ENCODE results near the gene ZNF154. TPM values are rescaled to one million over a fixed set of nuclear protein-coding genes. Genes with fewer than 3 reads are reported as not detected.

ZNF154 gene
- total RNA-seq, 4 donors from 2014 or later, result 0.49 to 2.8 (median 0.97) TPM

DNA sequence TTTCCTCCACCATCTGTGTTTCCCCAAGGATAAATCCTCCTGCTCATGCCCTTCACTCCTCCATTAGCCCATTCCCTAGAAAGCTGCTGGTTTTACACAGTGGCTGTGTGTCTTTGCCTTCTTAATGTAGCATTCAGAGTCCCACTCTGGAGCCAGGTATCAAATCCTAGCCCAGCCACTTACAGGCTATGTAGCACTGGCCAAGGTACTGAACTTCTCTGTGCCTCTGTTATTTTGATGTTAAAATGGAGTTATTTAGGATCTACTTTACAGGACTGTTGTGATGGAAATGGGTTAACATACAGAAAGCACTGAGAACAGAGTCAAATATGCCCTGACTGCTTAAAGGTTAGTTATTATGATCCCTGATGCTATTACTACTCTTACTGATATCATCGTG, 41.8 kb downstream of the ZNF154 start:
- H3K4me1 ChIP-seq, result peaks cover 0 to 3% of the 10 kb centered on the region in 2 donors
- H3K9me3 ChIP-seq, result no peaks in the 10 kb centered on the region
- H3K4me3 ChIP-seq, result no peak overlapping the region
- no peak for DNase-seq
- ATAC-seq, result no peak
- H3K27me3 ChIP-seq, result peaks cover 0 to 30% (median 7%) of the 10 kb centered on the region in 3 donors
- H3K27ac ChIP-seq, result no peak overlapping the region
- in situ Hi-C loops (cut with MboI; ENCODE audit: low sequenced_read_pairs in 4 of 4), result no loop called here
- TF ChIP-seq, protein P1, sequence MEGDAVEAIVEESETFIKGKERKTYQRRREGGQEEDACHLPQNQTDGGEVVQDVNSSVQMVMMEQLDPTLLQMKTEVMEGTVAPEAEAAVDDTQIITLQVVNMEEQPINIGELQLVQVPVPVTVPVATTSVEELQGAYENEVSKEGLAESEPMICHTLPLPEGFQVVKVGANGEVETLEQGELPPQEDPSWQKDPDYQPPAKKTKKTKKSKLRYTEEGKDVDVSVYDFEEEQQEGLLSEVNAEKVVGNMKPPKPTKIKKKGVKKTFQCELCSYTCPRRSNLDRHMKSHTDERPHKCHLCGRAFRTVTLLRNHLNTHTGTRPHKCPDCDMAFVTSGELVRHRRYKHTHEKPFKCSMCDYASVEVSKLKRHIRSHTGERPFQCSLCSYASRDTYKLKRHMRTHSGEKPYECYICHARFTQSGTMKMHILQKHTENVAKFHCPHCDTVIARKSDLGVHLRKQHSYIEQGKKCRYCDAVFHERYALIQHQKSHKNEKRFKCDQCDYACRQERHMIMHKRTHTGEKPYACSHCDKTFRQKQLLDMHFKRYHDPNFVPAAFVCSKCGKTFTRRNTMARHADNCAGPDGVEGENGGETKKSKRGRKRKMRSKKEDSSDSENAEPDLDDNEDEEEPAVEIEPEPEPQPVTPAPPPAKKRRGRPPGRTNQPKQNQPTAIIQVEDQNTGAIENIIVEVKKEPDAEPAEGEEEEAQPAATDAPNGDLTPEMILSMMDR (IDR thresholded peaks at IDR 0.05 in 4 of 5, conservative IDR thresholded peaks at IDR 0.05 in 1 of 5), result no peak
- TF ChIP-seq POLR2A (IDR thresholded peaks at IDR 0.05), result no peak
- no peaks in the 10 kb centered on the region for H3K36me3 ChIP-seq
- intact Hi-C loops (cut with DNase I; ENCODE audit: low total_unique reads), result no loop called here

DNA sequence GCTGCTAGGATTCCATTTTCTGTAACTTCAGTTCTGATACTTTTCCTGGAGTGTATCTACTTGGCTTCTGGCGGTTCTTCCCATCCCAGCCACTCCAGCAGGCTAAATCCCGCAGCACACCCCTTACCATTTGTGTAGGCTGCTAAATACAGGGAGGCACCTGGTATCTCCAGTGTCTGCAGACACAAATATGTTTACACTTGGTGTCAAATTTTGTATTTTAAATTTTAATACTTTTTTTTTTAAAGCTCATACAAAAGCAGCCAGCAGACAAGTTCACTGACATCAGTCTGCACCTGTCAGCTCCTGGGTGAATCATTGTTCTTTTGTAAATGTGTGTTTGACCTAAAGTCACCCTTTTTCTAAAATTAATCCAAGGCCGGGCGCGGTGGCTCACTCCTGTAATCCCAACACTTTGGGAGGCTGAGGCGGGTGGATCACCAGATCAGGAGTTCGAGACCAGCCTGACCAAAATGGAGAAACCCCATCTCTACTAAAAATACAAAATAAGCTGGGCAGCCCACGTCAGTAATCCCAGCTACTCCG, 43.7 kb downstream of the ZNF154 start:
- H3K27ac ChIP-seq, result no peak overlapping the region

DNA sequence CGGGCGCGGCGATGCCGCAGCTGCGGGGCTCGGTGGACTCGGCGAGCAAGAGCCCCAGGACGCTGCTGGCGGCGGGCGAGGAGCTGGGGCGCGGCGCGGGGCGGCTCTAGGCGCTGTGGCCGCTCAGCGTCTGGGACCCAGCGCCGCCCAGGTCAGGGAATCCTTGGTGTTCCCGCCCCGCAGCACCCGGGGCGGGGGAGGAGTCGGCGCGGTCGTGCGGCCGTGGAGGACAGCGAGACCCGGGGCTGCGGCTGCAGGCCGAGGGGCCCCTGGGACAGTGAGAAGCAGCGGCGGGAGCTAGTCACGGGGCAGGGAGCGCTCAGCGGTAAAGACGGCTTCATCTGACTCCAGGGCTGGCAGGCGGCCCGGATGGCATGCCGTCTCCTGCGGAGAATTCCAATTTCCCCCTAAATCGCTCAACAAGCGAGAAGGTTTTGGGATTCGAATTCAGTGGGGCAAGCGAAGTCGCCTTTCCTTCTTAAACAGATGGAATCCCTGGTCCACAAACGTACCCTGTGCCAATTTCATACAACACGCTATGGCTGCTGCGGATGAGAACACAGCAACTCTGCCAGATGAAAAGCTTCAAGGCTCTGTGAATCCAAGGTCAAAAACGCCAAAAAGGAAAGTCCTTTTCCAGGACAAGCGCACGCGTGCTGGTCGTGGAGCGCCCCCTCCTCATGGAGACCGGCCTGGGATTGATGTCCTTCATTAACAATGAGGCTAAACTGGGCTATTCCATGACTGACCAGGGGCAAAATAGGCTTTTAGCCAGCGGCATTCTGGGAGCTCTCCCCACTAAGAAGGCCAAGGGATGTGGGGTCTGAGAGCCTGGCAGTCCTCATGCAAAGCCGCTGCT, 44.5 kb downstream of the ZNF154 start:
- H3K36me3 ChIP-seq, result no peaks in the 10 kb centered on the region
- no peak for TF ChIP-seq POLR2A (IDR thresholded peaks at IDR 0.05)
- TF ChIP-seq, protein P1 (IDR thresholded peaks at IDR 0.05 in 4 of 5, conservative IDR thresholded peaks at IDR 0.05 in 1 of 5), result no peak
- in situ Hi-C loops (cut with MboI; ENCODE audit: low sequenced_read_pairs in 4 of 4), result no loop called here
- peak overlapping the region; percentile 47 to 72 (median 60) for H3K4me3 ChIP-seq
- no peaks in the 10 kb centered on the region for H3K9me3 ChIP-seq
- peak in 1 of 2 donors; percentile 16 for DNase-seq
- peaks cover 0 to 3% of the 10 kb centered on the region in 2 donors for H3K4me1 ChIP-seq
- ATAC-seq, result peak; percentile 39 to 73
- peaks cover 0 to 30% (median 15%) of the 10 kb centered on the region in 3 donors for H3K27me3 ChIP-seq
- intact Hi-C loops (cut with DNase I; ENCODE audit: low total_unique reads), result no loop called here
- H3K27ac ChIP-seq, result peak overlapping the region in 3 of 4 donors; percentile 28 to 61 (median 54)

More for the DNA sequence above, 43.7 kb downstream of the ZNF154 start:
- peaks cover 0 to 3% of the 10 kb centered on the region in 2 donors for H3K4me1 ChIP-seq
- no peaks in the 10 kb centered on the region for H3K9me3 ChIP-seq
- H3K36me3 ChIP-seq, result no peaks in the 10 kb centered on the region
- H3K27me3 ChIP-seq, result peaks cover 0 to 30% (median 15%) of the 10 kb centered on the region in 3 donors
- in situ Hi-C loops (cut with MboI; ENCODE audit: low sequenced_read_pairs in 4 of 4) (no loop called here), intact Hi-C loops (cut with DNase I; ENCODE audit: low total_unique reads) (no loop called here)
- no peak for DNase-seq
- TF ChIP-seq, protein P1 (IDR thresholded peaks at IDR 0.05 in 4 of 5, conservative IDR thresholded peaks at IDR 0.05 in 1 of 5), result no peak
- no peak for TF ChIP-seq POLR2A (IDR thresholded peaks at IDR 0.05)
- H3K4me3 ChIP-seq, result peak overlapping the region in 1 of 4 donors; percentile 72
- no peak for ATAC-seq

DNA sequence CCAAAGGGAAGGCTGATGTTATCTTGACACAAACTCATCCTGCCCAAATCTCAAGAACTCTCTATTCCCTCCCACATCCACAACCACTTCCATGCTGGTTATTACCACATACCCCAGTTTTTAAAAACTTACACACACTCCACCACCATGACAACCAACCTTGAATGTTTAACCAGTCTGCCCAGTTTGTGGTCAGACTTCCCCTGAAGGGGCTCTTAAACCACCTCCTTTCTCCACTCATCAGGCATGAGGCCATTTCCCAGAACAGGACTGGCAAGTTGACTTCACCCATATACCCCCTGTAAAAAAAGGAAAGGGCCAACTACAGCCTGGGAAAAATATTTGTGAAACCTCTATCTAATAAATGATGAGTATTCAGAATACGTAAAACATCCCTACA, 52.7 kb downstream of the ZNF154 start:
- Histone ChIP-seq H3K36me3 (no peaks in the 10 kb centered on the region), H3K27ac (no peak overlapping the region), H3K27me3 (peaks cover 0 to 5% (median 2%) of the 10 kb centered on the region in 3 donors), H3K9me3 (no peaks in the 10 kb centered on the region), H3K4me1 (no peaks in the 10 kb centered on the region), H3K4me3 (no peak overlapping the region)
- TF ChIP-seq, protein P1 (IDR thresholded peaks at IDR 0.05 in 4 of 5, conservative IDR thresholded peaks at IDR 0.05 in 1 of 5), result no peak
- TF ChIP-seq POLR2A (IDR thresholded peaks at IDR 0.05), result no peak
- no peak for DNase-seq
- no peak for ATAC-seq
- intact Hi-C loops (cut with DNase I; ENCODE audit: low total_unique reads) (no loop called here), in situ Hi-C loops (cut with MboI; ENCODE audit: low sequenced_read_pairs in 4 of 4) (no loop called here)

All from gastrocnemius medialis (tissue), 4 donors.